Naive B cell (primary cell): ENCODE results near the gene ZNF439. TPM values are rescaled to one million over a fixed set of nuclear protein-coding genes. Genes with fewer than 3 reads are reported as not detected.
A peak's percentile ranks its signal among the peaks of the same experiment; 100 is the strongest.
"Not testable (repeated sequence)": the region's sequence is repeated elsewhere in the genome, so short reads cannot be mapped to it uniquely, and the experiment has no call there.

ENCODE experiments used
- ATAC-seq, 2 donors: fragments of 150-1000 bp; cut with Tn5 transposase; 2 replicates each; pipeline ENCODE4 v1.10.0; 2021; ENCODE audit warnings: low read depth in 2 of 2, mild to moderate bottlenecking in 2 of 2, moderate library complexity in 2 of 2
- DNase-seq: peaks from one replicate; pipeline ENCODE4 v3.0.0; 2022
- H3K27ac Mint-ChIP-seq, 6 donors: one replicate each; pipeline ENCODE4 v1.8.0; 2020 to 2022; ENCODE audit warnings: mild to moderate bottlenecking in 6 of 6, mixed read lengths in 6 of 6, moderate library complexity in 5 of 6, inconsistent platforms in 2 of 6
- H3K27me3 Mint-ChIP-seq, 3 donors: one replicate each; pipeline ENCODE4 v1.8.0; 2021 to 2022; ENCODE audit warnings: mixed read lengths in 3 of 3, mild to moderate bottlenecking in 1 of 3
- H3K36me3 Mint-ChIP-seq, 2 donors: one replicate each; pipeline ENCODE4 v1.8.0; 2020 to 2022; ENCODE audit warnings: mixed read lengths in 2 of 2, inconsistent platforms in 1 of 2, mild to moderate bottlenecking in 1 of 2
- H3K4me1 Mint-ChIP-seq, 3 donors: one replicate each; pipeline ENCODE4 v1.8.0; 2020 to 2022; ENCODE audit warnings: mixed read lengths in 3 of 3, inconsistent platforms in 1 of 3, mild to moderate bottlenecking in 1 of 3, moderate library complexity in 1 of 3
- H3K4me3 Mint-ChIP-seq, 8 donors: one replicate each; pipeline ENCODE4 v1.8.0; 2020 to 2022; ENCODE audit warnings: mild to moderate bottlenecking in 8 of 8, mixed read lengths in 8 of 8, moderate library complexity in 8 of 8, inconsistent platforms in 2 of 8
- H3K9me3 Mint-ChIP-seq, 7 donors: one replicate each; pipeline ENCODE4 v1.8.0; 2020 to 2022; ENCODE audit warnings: mixed read lengths in 7 of 7, mild to moderate bottlenecking in 5 of 7, inconsistent platforms in 2 of 7, moderate library complexity in 1 of 7
- polyA plus RNA-seq, 6 donors: library from polyadenylated mRNA; unstranded; fragments of 300-500 nt; fragmentation: Illumina TruSeq; gene quantifications; one replicate each; pipeline ENCODE4 v1.2.3, GENCODE V29; 2021; ENCODE audit warnings: low read depth in 6 of 6

The ZNF439 gene
- polyA plus RNA-seq, 6 donors from 2014 or later = 7.4 to 13.6 (median 9.3) TPM; not detected in 1

- H3K4me3 Mint-ChIP-seq = no peak overlapping the region
Measured at GRCh38 chr19:11881151-11881800, 32.8 kb downstream of the ZNF439 start.

GRCh38 chr19:11882606-11883005 is 34.1 kb downstream of the ZNF439 start:
- peaks cover 2 to 16% (median 6%) of the 10 kb centered on the region in 7 donors for H3K9me3 Mint-ChIP-seq
- peaks cover 0 to 7% of the 10 kb centered on the region in 2 donors for H3K36me3 Mint-ChIP-seq

More at GRCh38 chr19:11881151-11881800, 32.8 kb downstream of the ZNF439 start:
- peaks cover 0 to 4% of the 10 kb centered on the region in 2 donors for H3K36me3 Mint-ChIP-seq
- peak overlapping the region in 1 of 6 donors; percentile 81 for H3K27ac Mint-ChIP-seq
- ATAC-seq (peak; percentile 68 to 90), DNase-seq (peak; percentile 59)
- peaks cover 0 to 7% (median 6%) of the 10 kb centered on the region in 3 donors for H3K4me1 Mint-ChIP-seq
- H3K27me3 Mint-ChIP-seq = no peaks in the 10 kb centered on the region
- peaks cover under 1 to 6% (median 2%) of the 10 kb centered on the region in 7 donors for H3K9me3 Mint-ChIP-seq

DNA sequence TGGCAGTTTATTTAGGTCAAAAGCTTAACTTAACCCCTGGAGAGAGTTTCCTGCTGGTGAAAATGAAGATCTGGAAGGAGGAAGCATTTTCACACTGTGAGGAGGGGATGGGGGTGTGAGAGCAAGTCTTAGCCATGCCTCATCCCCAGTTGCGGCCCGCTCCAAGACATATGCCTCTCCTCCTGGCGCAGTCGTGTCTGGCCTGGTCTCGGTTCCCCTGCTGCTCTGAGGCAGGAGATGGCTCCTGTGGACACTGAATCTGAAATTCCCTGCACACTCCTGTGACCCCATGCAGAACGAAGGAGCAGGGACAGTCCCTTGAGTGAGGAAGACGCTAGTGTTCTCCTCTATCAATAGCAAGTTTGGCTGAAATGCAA is 38.7 kb downstream of the ZNF439 start:
- Mint-ChIP-seq H3K4me3 (peak overlapping the region; percentile 88 to 97 (median 94)), H3K27me3 (no peaks in the 10 kb centered on the region), H3K36me3 (peaks cover 0 to 7% of the 10 kb centered on the region in 2 donors), H3K9me3 (peaks cover 2 to 12% (median 5%) of the 10 kb centered on the region in 7 donors), H3K27ac (peak overlapping the region in 4 of 6 donors; percentile 27 to 89 (median 62)), H3K4me1 (peaks cover 21 to 26% (median 24%) of the 10 kb centered on the region in 3 donors)
- ATAC-seq (peak in 1 of 2 donors; percentile 16), DNase-seq (no peak)

More at GRCh38 chr19:11882606-11883005, 34.1 kb downstream of the ZNF439 start:
- ATAC-seq (no peak), DNase-seq (no peak)
- H3K27ac Mint-ChIP-seq = no peak overlapping the region
- H3K4me1 Mint-ChIP-seq = peaks cover 4 to 12% (median 10%) of the 10 kb centered on the region in 3 donors
- H3K27me3 Mint-ChIP-seq = no peaks in the 10 kb centered on the region
- no peak overlapping the region for H3K4me3 Mint-ChIP-seq

- H3K4me1 Mint-ChIP-seq = peaks cover 21 to 26% (median 24%) of the 10 kb centered on the region in 3 donors
- ATAC-seq (peak; percentile 78 to 81), DNase-seq (peak; percentile 48)
- H3K27me3 Mint-ChIP-seq = no peaks in the 10 kb centered on the region
- peak within 1 kb of the TSS; percentile 78 to 93 (median 88) for H3K27ac Mint-ChIP-seq
- H3K36me3 Mint-ChIP-seq = peaks cover 0 to 7% of the 10 kb centered on the region in 2 donors
- H3K9me3 Mint-ChIP-seq = peaks cover 2 to 12% (median 5%) of the 10 kb centered on the region in 7 donors
- peak within 1 kb of the TSS; percentile 88 to 97 (median 94) for H3K4me3 Mint-ChIP-seq
Measured at GRCh38 chr19:11887611-11888531, 39.3 kb downstream of the ZNF439 start, which contains the start of gene ZNF69. ZNF69 (plus strand) TSS chr19:11887782; CDS start chr19:11887924, 142 bp downstream.

DNA sequence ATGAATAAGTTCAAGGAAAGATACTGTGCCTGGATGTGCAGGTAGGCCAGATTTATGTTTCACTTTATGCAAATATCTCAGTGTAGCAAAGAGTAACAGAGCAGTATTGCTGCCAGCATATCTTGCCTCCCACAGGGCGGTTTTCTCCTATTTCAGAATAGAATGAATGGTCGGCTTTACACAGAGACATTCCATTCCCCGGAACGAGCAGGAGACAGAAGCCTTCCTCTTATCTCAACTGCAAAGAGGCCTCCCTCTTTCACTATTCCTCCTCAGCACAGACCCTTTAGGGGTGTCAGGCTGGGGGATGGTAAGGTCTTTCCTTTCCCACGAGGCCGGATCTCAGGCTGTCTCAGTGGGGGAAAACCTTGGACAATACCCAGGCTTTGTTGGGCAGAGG is 41.4 kb downstream of the ZNF439 start:
- H3K36me3 Mint-ChIP-seq = not testable (repeated sequence)
- H3K27ac Mint-ChIP-seq = peak overlapping the region in 1 of 6 donors; percentile 13

GRCh38 chr19:11890634-11891033 is 42.1 kb downstream of the ZNF439 start:
- ATAC-seq = no peak
- H3K27ac Mint-ChIP-seq = no peak overlapping the region
- H3K4me1 Mint-ChIP-seq = peaks cover 24 to 26% (median 25%) of the 10 kb centered on the region in 3 donors
- H3K27me3 Mint-ChIP-seq = no peaks in the 10 kb centered on the region
- H3K9me3 Mint-ChIP-seq = peaks cover 2 to 12% (median 5%) of the 10 kb centered on the region in 7 donors
- peaks cover 12 to 15% of the 10 kb centered on the region in 2 donors for H3K36me3 Mint-ChIP-seq
- DNase-seq = no peak
- H3K4me3 Mint-ChIP-seq = no peak overlapping the region

More for the DNA sequence above, 41.4 kb downstream of the ZNF439 start:
- DNase-seq, H3K27me3 Mint-ChIP-seq, ATAC-seq: not testable (repeated sequence)
- H3K4me3 Mint-ChIP-seq = peak overlapping the region in 4 of 8 donors; percentile 29 to 88 (median 42)
- H3K4me1 Mint-ChIP-seq = peaks cover 24 to 26% (median 25%) of the 10 kb centered on the region in 3 donors
- peaks cover 2 to 12% (median 5%) of the 10 kb centered on the region in 7 donors for H3K9me3 Mint-ChIP-seq

GRCh38 chr19:11894851-11895250 is 46.3 kb downstream of the ZNF439 start:
- Mint-ChIP-seq H3K27me3 (no peaks in the 10 kb centered on the region), H3K9me3 (peaks cover 0 to 4% (median 0%) of the 10 kb centered on the region in 7 donors), H3K36me3 (peaks cover 7 to 17% of the 10 kb centered on the region in 2 donors), H3K27ac (peak overlapping the region in 1 of 6 donors; percentile 40), H3K4me1 (peaks cover under 1 to 5% (median 4%) of the 10 kb centered on the region in 3 donors), H3K4me3 (no peak overlapping the region)
- no peak for DNase-seq
- no peak for ATAC-seq

DNA sequence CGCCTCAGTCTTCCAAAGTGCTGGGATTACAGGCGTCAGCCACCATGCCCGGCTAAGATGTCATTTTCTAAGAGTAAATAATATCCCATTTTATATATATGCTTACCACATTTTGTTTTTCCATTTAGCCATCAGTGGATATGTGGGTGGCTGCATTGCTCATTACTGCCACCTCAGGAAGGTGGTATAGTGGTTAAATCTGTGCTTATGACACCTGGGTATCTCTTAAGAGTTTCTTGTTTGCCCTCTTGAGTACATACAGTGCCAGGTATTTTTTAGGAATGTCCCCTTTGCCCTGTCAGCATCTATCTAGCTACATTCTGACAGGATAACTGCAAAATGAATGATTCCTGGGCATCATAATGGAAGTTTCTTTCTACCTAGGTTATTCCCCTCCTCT is 53.7 kb downstream of the ZNF439 start:
- H3K27ac Mint-ChIP-seq = no peak overlapping the region
- no peak overlapping the region for H3K4me3 Mint-ChIP-seq
- peaks cover 9 to 49% (median 32%) of the 10 kb centered on the region in 7 donors for H3K9me3 Mint-ChIP-seq
- peaks cover 20 to 21% of the 10 kb centered on the region in 2 donors for H3K36me3 Mint-ChIP-seq
- H3K4me1 Mint-ChIP-seq = no peaks in the 10 kb centered on the region
- H3K27me3 Mint-ChIP-seq = no peaks in the 10 kb centered on the region
- ATAC-seq = no peak
- DNase-seq = no peak

- Mint-ChIP-seq H3K4me1 (no peaks in the 10 kb centered on the region), H3K4me3 (no peak overlapping the region), H3K27ac (no peak overlapping the region), H3K9me3 (peaks cover 9 to 78% (median 50%) of the 10 kb centered on the region in 7 donors), H3K36me3 (peaks cover 24 to 29% of the 10 kb centered on the region in 2 donors), H3K27me3 (no peaks in the 10 kb centered on the region)
- ATAC-seq (no peak), DNase-seq (no peak)
Measured at GRCh38 chr19:11905928-11906327, 57.4 kb downstream of the ZNF439 start.

- DNase-seq, ATAC-seq: not testable (repeated sequence)
Measured at GRCh38 chr19:11911937-11912336, 63.4 kb downstream of the ZNF439 start.

GRCh38 chr19:11914417-11915051 is 66.0 kb downstream of the ZNF439 start:
- not testable (repeated sequence) for H3K27me3 Mint-ChIP-seq, ATAC-seq, H3K4me3 Mint-ChIP-seq, H3K36me3 Mint-ChIP-seq, DNase-seq, H3K27ac Mint-ChIP-seq, H3K4me1 Mint-ChIP-seq
- H3K9me3 Mint-ChIP-seq = peaks cover 4 to 32% (median 20%) of the 10 kb centered on the region in 7 donors

More at GRCh38 chr19:11911937-11912336, 63.4 kb downstream of the ZNF439 start:
- H3K27me3 Mint-ChIP-seq, H3K27ac Mint-ChIP-seq, H3K4me1 Mint-ChIP-seq, H3K4me3 Mint-ChIP-seq: not testable (repeated sequence)
- H3K9me3 Mint-ChIP-seq = peaks cover 11 to 58% (median 39%) of the 10 kb centered on the region in 7 donors
- H3K36me3 Mint-ChIP-seq = peaks cover 15 to 20% of the 10 kb centered on the region in 2 donors
